H1 (cell line): Measurements from ENCODE around the gene PNMA8B. TPM values are rescaled to one million over a fixed set of nuclear protein-coding genes. Genes with fewer than 3 reads are reported as not detected.
A peak's percentile ranks its signal among the peaks of the same experiment; 100 is the strongest.

ENCODE experiments used
- CHD1 ChIP-seq: IDR thresholded peaks from 2 replicates; pipeline ENCODE4 v1.6.1; 2012; ENCODE audit warnings: low read depth, low read length, improper control_type of control experiment
- EP300 ChIP-seq, 2 experiments: IDR thresholded peaks; 1 replicate in 1 of 2; 2 replicates in 1 of 2; pipeline ENCODE4 v1.6.1; 2011 to 2012; ENCODE audit warnings: low read depth in 2 of 2, low read length in 2 of 2, mild to moderate bottlenecking in 2 of 2, borderline replicate concordance in 1 of 2, inconsistent platforms in 1 of 2, moderate library complexity in 1 of 2
- EZH2 ChIP-seq: fragments of 200-600 bp; sonication (generic); IDR thresholded peaks from 2 replicates; pipeline ENCODE4 v1.7.1; 2012; ENCODE audit warnings: low read depth, mild to moderate bottlenecking, moderate library complexity, low read length, inconsistent platforms; ENCODE audit not compliant: severe bottlenecking
- HDAC6 ChIP-seq: IDR thresholded peaks from one replicate; pipeline ENCODE4 v1.7.1; 2012; ENCODE audit warnings: low read depth, mild to moderate bottlenecking, inconsistent platforms, low read length, moderate library complexity
- NANOG ChIP-seq: IDR thresholded peaks from 2 replicates; pipeline ENCODE4 v1.6.1; 2011; ENCODE audit warnings: low read length, low read depth, mild to moderate bottlenecking, inconsistent platforms; ENCODE audit not compliant: insufficient read depth, poor library complexity, severe bottlenecking
- NRF1 ChIP-seq: IDR thresholded peaks from 2 replicates; pipeline ENCODE4 v1.6.1; 2011; ENCODE audit warnings: mild to moderate bottlenecking, low read depth, low read length, improper control_type of control experiment
- PHF8 ChIP-seq: fragments of 200-600 bp; sonication (generic); conservative IDR thresholded peaks from 2 replicates; pipeline ENCODE4 v1.7.1; 2012; ENCODE audit warnings: low read depth, mild to moderate bottlenecking, inconsistent platforms, low read length, moderate library complexity
- POLR2AphosphoS5 ChIP-seq: IDR thresholded peaks from 2 replicates; pipeline ENCODE4 v1.6.1; 2011; ENCODE audit warnings: low read depth, low read length
- POU5F1 ChIP-seq: IDR thresholded peaks from 2 replicates; pipeline ENCODE4 v1.6.1; 2011; ENCODE audit warnings: low read depth, mild to moderate bottlenecking, low read length, moderate library complexity
- RAD21 ChIP-seq, 2 experiments: IDR thresholded peaks in 1 of 2; conservative IDR thresholded peaks in 1 of 2; 2 replicates each; pipeline ENCODE4 v1.6.1; 2011; ENCODE audit warnings: low read depth in 2 of 2, low read length in 2 of 2, improper control_type of control experiment in 1 of 2, inconsistent platforms in 1 of 2, mild to moderate bottlenecking in 1 of 2, moderate library complexity in 1 of 2
- RBBP5 ChIP-seq: IDR thresholded peaks from 2 replicates; pipeline ENCODE4 v1.7.1; 2012; ENCODE audit warnings: low read depth, mild to moderate bottlenecking, inconsistent platforms, low read length, moderate library complexity, borderline replicate concordance
- RFX5 ChIP-seq: IDR thresholded peaks from 2 replicates; pipeline ENCODE4 v1.6.1; 2011; ENCODE audit warnings: low read depth, low read length, improper control_type of control experiment, borderline replicate concordance
- SIN3A ChIP-seq, 2 experiments: IDR thresholded peaks in 1 of 2; conservative IDR thresholded peaks in 1 of 2; 2 replicates each; pipeline ENCODE4 v1.6.1; 2011 to 2012; ENCODE audit warnings: low read length in 2 of 2, improper control_type of control experiment in 1 of 2, low read depth in 1 of 2, mild to moderate bottlenecking in 1 of 2
- SIX5 ChIP-seq: IDR thresholded peaks from 2 replicates; pipeline ENCODE4 v1.6.1; 2011; ENCODE audit warnings: mild to moderate bottlenecking, low read depth, low read length
- SUZ12 ChIP-seq: fragments of 200-600 bp; sonication (generic); IDR thresholded peaks from 2 replicates; pipeline ENCODE4 v1.6.1; 2012; ENCODE audit warnings: mild to moderate bottlenecking, inconsistent platforms, low read length, moderate library complexity, mixed read lengths
- ZNF274 ChIP-seq: IDR thresholded peaks from 2 replicates; pipeline ENCODE4 v1.7.0; 2012; ENCODE audit warnings: low read length, borderline replicate concordance; ENCODE audit errors: extremely low read depth
- polyA plus RNA-seq, 7 experiments: library from polyadenylated mRNA; depleted of rRNA in 3 of 7; stranded (reverse) in 5 of 7; unstranded in 2 of 7; fragments of >200 nt in 5 of 7; fragments of 200-250 nt in 2 of 7; gene quantifications; 1 replicate in 5 of 7; 2 replicates in 1 of 7; 4 replicates in 1 of 7; pipeline versions ENCODE4 v1.2.1 to v1.2.3, GENCODE V29; 2011 to 2013; ENCODE audit warnings: missing spikeins in 2 of 7, mixed read lengths in 2 of 7
- total RNA-seq: library from RNA; stranded (reverse); fragmentation: NEBNext Ultra II Directional; extraction: Animal tissue kit (Norgen Biotek cat#: 25700); gene quantifications from 2 replicates; pipeline ENCODE4 v1.2.1, GENCODE V29; 2021
- TF ChIP-seq, protein P1 (sequence below): IDR thresholded peaks from 2 replicates; pipeline ENCODE4 v1.6.1; 2012; ENCODE audit warnings: inconsistent platforms
- TF ChIP-seq, protein P2 (sequence below), 3 experiments: IDR thresholded peaks; 1 replicate in 2 of 3; 2 replicates in 1 of 3; pipeline versions ENCODE4 v1.5.1 to v1.6.1; 2011; ENCODE audit warnings: low read length in 3 of 3, mild to moderate bottlenecking in 3 of 3, inconsistent platforms in 2 of 3, low read depth in 1 of 3, moderate library complexity in 1 of 3; ENCODE audit not compliant: insufficient read depth in 1 of 3; ENCODE audit errors: control extremely low read depth in 1 of 3

The PNMA8B gene
- total and polyA plus RNA-seq, 2 of the 8 experiments (the other 6 are each of a cell fraction or from before 2014, with no cell fraction given): 0.48 to 1.4 TPM

DNA sequence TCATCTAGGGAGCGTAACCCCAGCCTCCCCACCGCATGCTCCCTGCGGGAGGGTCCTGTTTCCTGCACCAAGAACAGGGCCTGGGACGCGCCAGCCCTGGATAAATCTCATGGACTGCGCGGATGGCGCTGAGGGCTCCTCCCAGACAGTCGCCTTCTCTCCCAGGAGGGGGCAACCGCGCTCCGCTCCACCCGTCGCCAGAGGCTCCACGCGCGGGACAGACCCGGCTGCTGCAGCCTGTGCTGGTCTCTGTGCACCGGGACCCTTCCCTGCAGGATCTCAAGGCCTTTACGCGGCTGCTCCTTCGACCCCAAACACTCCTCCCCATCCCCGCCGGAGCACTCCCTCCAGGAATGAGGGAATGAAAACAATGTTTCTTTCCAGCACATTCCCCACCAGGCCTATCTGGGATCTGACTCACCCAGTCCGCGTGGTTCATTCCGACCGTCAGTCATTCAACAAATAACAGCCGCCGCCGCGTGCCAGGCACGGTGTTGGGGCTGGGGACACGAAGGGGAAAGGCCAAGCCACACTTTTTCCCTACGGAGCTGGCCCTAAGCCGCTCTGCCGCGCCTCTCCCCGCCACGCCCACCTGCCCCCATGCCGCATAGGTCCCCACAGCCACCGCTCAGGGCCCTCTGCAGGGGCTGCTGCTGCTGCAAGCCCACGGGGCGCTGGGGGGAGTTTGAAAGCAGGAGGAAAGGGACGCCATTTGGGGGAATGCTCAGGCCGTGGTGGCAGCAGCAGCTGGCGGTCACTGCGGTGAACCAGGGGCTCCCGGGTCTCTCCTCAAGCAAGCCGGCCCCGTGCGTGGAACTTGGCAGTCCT is 6.0 kb downstream of the PNMA8B start (continued):
- TF ChIP-seq EP300 (IDR thresholded peaks at IDR 0.05; ENCODE audit: borderline replicate concordance in 1 of 2, low read depth in 2 of 2, low read length in 2 of 2) (no peak), HDAC6 (no peak), RAD21 (IDR thresholded peaks at IDR 0.05 in 1 of 2, conservative IDR thresholded peaks at IDR 0.05 in 1 of 2; ENCODE audit: low read depth in 2 of 2, low read length in 2 of 2) (peak; percentile 14 to 31; a peak in 3 of 4 replicates), PHF8 (no peak), SIX5 (no peak), RFX5 (no peak), POU5F1 (no peak), POLR2AphosphoS5 (no peak), SIN3A (conservative IDR thresholded peaks at IDR 0.05 in 1 of 2, IDR thresholded peaks at IDR 0.05 in 1 of 2; ENCODE audit: low read depth in 1 of 2, low read length in 2 of 2) (no peak), RBBP5 (0 out of 2 replicates have a peak, but pooled peaks have one; percentile 41), ZNF274 (no peak), SUZ12 (peak; percentile 68; the same call in 1 of the 2 replicates), EZH2 (peak; percentile 51), NANOG (no peak), NRF1 (no peak), CHD1 (no peak)
- TF ChIP-seq, protein P1, sequence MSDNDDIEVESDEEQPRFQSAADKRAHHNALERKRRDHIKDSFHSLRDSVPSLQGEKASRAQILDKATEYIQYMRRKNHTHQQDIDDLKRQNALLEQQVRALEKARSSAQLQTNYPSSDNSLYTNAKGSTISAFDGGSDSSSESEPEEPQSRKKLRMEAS: peak; percentile 82
- TF ChIP-seq, protein P2, sequence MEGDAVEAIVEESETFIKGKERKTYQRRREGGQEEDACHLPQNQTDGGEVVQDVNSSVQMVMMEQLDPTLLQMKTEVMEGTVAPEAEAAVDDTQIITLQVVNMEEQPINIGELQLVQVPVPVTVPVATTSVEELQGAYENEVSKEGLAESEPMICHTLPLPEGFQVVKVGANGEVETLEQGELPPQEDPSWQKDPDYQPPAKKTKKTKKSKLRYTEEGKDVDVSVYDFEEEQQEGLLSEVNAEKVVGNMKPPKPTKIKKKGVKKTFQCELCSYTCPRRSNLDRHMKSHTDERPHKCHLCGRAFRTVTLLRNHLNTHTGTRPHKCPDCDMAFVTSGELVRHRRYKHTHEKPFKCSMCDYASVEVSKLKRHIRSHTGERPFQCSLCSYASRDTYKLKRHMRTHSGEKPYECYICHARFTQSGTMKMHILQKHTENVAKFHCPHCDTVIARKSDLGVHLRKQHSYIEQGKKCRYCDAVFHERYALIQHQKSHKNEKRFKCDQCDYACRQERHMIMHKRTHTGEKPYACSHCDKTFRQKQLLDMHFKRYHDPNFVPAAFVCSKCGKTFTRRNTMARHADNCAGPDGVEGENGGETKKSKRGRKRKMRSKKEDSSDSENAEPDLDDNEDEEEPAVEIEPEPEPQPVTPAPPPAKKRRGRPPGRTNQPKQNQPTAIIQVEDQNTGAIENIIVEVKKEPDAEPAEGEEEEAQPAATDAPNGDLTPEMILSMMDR (IDR thresholded peaks at IDR 0.05; ENCODE audit: control extremely low read depth in 1 of 3, insufficient read depth in 1 of 3, low read depth in 1 of 3, low read length in 3 of 3): peak; percentile 30 to 38 (median 36)
